ENCODE results near the gene TUBB3.
"Not testable (repeated sequence)": the region's sequence is repeated elsewhere in the genome, so short reads cannot be mapped to it uniquely, and the experiment has no call there.

TUBB3 gene

DNA sequence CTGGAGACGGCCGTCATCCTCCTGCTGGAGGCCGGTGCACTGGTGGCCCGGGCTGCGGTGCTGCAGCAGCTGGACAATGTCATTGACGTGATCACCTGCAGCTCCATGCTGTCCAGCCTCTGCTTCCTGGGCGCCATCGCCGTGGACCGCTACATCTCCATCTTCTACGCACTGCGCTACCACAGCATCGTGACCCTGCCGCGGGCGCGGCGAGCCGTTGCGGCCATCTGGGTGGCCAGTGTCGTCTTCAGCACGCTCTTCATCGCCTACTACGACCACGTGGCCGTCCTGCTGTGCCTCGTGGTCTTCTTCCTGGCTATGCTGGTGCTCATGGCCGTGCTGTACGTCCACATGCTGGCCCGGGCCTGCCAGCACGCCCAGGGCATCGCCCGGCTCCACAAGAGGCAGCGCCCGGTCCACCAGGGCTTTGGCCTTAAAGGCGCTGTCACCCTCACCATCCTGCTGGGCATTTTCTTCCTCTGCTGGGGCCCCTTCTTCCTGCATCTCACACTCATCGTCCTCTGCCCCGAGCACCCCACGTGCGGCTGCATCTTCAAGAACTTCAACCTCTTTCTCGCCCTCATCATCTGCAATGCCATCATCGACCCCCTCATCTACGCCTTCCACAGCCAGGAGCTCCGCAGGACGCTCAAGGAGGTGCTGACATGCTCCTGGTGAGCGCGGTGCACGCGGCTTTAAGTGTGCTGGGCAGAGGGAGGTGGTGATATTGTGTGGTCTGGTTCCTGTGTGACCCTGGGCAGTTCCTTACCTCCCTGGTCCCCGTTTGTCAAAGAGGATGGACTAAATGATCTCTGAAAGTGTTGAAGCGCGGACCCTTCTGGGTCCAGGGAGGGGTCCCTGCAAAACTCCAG is 3.4 kb upstream of the TUBB3 start:
- no peak for DNase-seq

DNA sequence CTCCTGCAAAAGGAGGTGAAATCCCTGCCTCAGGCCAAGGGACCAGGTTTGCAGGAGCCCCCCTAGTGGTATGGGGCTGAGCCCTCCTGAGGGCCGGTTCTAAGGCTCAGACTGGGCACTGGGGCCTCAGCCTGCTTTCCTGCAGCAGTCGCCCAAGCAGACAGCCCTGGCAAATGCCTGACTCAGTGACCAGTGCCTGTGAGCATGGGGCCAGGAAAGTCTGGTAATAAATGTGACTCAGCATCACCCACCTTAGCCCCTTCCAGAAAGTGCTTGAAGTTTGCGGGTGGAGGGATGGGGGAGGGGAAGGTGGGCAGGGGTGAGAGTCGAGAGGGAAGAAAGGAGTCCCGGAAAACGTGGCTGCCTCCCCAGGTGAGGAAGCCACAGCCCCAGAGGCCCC is 2.4 kb upstream of the TUBB3 start:
- DNase-seq = no peak

GRCh38 chr16:89921131-89921701 is 1.9 kb upstream of the TUBB3 start:
- DNase-seq = no peak

DNA sequence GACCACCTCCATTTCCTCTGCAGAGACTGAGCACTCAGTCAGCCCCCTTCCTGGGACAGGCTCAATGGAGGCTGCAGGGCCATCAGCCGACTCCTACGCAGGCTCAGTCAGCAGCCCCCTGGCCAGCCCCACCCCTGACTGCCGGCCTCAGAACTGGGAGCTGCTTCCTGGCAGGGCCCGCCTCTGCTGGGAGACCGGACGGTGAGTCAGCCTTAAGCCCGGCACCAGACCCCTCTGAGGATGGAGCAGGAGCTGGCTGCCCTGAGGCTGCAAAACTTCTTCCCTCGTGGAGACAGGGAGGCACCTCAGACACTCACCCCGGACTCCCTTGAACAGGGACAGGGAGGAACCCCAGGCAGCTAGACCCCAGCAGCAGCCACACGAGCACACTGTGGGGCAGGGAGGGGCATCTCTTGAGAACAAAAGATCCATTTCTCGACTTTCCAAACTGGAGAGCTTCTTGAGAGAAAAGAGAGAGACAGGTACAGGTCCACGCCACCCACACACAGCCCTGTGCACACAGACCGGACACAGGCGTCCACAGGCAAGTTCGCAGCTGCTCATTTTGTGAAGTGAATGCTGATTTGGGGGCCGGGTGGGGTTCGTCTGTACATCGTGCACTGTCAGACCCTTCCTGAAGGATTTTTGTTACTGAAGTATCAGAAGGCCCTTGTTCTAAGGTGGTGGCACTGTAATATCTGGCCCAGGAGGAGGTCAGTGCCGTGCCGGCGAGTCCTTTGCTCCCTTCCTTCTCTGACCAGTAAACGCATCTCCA is 1.3 kb upstream of the TUBB3 start:
- peak; percentile 61 for DNase-seq

- DNase-seq = peak; percentile 88
These were observed 662 bp upstream of the TUBB3 start for GRCh38 chr16:89922477-89922883.

GRCh38 chr16:89923640-89924296 is 626 bp downstream of the TUBB3 start:
- peak; percentile 80 for DNase-seq

DNA sequence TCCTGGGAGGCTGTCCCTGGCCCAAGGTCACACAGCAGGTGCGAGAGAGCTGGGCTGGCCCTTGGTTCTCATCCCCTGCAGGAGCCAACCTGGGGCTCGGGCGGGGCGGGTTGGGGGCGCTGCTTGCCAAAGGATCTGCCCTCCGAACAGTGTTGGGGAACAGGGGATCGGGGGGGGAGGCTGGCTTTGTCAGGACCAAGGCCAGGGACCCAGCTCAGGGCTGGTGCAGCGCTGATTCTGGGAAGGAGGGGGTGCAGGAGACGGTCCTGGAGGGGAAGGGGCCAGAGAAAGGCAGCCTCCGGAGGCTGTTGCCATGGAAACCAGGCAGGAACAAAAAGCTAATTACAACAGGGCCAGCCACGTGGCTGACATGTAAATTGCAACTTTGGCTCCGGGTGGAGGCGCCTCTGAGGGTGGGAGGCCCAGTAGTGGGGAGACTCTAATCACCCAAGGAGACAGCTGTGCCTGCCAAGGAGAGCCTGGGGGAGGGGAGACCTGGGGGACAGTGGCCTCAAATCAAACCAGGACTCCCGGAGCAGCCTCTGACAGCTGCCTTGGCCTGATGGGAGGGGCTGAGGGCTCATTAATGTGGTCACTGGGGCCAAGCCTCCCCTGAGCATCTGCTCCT is 1.3 kb downstream of the TUBB3 start:
- DNase-seq = peak; percentile 94

DNA sequence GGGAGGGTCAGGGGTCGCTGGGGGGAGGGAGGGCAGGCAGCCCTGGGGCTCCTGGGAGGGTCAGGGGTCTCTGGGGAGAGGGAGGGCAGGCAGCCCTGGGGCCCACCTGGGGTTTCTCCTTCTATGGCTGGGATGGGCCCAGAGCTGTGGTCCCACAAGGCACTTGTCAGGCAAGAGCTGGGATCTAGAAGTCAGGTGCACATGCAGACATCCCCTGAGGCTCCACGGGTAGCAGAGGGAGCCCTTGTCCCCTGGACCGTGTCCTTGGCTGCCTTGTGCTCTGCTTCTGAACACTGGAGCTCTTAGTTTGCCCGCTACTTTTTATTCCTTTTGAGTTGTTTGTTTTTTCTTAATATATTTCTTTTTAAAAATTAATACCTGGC is 1.8 kb downstream of the TUBB3 start:
- DNase-seq = no peak

- DNase-seq = no peak
These were observed 2.5 kb downstream of the TUBB3 start for GRCh38 chr16:89925596-89926079.

DNA sequence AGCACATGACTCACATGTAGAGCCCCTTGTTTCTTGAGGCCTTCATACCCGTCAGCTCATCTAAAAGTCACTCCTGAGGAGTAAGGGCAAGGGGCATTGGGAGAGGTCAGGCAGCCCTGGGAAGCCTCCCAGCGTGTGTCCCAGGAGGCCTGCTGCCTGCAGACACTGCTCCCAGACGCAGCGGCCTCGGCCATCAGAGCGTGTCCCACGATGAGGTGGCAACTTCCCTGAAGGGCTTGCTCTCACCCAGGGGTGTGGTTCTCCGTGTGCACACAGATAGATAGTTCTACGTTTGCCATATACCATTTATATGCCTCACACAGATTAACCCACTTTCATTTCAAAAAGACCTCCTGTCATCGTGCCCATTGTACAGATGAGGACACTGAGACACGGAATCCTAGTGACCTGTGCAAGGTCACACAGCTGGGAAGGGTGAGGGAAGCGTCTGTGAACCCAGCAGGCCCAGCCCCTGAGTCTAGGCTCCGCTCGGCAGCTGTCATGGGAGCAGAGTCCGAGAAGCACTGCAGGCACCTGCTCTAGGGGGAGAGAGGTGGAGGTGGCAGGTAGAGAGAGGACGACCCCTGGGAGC is 8.3 kb downstream of the TUBB3 start:
- DNase-seq = no peak

GRCh38 chr16:89931964-89932363 is 8.8 kb downstream of the TUBB3 start:
- DNase-seq = no peak

DNA sequence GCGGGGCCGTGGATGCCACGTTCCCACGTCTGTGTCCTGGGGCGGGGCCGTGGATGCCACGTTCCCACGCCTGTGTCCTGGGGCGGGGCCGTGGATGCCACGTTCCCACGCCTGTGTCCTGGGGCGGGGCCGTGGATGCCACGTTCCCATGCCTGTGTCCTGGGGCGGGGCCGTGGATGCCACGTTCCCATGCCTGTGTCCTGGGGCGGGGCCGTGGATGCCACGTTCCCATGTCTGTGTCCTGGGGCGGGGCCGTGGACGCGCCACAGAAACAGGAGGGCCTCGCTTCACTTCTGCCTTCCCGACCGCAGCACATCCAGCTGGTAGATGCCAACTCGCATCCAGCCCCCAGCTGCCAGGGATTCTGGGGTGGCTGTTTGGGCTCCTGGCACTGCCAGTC is 10.9 kb downstream of the TUBB3 start:
- not testable (repeated sequence) for DNase-seq

DNA sequence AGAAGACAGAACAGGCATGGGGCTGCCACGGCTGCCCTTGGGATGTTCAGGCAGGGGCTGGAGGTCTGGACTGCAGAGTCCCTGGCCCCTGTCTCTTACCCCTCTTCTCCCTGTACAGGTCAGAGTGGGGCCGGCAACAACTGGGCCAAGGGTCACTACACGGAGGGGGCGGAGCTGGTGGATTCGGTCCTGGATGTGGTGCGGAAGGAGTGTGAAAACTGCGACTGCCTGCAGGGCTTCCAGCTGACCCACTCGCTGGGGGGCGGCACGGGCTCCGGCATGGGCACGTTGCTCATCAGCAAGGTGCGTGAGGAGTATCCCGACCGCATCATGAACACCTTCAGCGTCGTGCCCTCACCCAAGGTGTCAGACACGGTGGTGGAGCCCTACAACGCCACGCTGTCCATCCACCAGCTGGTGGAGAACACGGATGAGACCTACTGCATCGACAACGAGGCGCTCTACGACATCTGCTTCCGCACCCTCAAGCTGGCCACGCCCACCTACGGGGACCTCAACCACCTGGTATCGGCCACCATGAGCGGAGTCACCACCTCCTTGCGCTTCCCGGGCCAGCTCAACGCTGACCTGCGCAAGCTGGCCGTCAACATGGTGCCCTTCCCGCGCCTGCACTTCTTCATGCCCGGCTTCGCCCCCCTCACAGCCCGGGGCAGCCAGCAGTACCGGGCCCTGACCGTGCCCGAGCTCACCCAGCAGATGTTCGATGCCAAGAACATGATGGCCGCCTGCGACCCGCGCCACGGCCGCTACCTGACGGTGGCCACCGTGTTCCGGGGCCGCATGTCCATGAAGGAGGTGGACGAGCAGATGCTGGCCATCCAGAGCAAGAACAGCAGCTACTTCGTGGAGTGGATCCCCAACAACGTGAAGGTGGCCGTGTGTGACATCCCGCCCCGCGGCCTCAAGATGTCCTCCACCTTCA is 11.7 kb downstream of the TUBB3 start:
- DNase-seq = no peak

DNA sequence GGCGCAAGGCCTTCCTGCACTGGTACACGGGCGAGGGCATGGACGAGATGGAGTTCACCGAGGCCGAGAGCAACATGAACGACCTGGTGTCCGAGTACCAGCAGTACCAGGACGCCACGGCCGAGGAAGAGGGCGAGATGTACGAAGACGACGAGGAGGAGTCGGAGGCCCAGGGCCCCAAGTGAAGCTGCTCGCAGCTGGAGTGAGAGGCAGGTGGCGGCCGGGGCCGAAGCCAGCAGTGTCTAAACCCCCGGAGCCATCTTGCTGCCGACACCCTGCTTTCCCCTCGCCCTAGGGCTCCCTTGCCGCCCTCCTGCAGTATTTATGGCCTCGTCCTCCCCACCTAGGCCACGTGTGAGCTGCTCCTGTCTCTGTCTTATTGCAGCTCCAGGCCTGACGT is 12.5 kb downstream of the TUBB3 start:
- DNase-seq = not testable (repeated sequence)

DNA sequence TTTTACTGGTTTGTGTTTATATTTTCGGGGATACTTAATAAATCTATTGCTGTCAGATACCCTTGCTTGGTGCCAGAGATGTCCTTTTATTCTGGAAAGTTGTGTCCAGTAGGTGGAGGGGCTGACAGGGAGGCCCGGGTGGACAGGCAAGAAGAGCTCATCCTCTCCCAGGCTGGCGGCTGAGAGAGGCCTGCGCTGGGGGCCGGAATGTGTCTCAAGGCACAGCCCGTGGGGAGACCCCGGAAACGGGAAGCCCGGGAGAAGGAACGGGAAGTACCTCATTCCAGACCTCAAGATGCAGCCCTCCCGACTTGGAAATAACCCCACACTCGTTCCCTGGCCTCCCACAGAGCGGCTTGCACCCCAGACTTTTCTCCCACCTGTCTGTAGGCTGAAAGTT is 12.9 kb downstream of the TUBB3 start:
- DNase-seq = no peak

DNA sequence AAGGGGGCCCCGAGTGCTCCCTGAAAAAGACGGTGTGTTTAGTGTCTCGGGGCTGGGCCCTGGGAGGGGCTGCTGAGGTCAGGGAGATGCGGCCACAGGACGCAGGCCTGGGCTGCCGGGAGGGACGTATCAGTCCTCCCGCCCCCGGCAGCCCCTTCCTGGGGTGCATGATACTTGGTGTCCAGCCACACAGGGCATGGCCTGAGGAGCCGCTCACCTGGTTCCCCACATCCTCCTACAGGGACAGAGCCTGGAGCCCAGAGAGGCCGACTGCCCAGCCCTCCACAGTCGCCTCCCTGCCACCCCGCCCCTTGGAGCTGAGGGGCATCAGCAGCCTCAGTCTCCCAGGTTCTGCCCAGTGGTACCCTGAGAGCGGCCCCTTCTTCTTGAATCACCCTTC is 13.4 kb downstream of the TUBB3 start:
- no peak for DNase-seq

- no peak for DNase-seq
These were observed 13.8 kb downstream of the TUBB3 start for GRCh38 chr16:89936981-89937380.

DNA sequence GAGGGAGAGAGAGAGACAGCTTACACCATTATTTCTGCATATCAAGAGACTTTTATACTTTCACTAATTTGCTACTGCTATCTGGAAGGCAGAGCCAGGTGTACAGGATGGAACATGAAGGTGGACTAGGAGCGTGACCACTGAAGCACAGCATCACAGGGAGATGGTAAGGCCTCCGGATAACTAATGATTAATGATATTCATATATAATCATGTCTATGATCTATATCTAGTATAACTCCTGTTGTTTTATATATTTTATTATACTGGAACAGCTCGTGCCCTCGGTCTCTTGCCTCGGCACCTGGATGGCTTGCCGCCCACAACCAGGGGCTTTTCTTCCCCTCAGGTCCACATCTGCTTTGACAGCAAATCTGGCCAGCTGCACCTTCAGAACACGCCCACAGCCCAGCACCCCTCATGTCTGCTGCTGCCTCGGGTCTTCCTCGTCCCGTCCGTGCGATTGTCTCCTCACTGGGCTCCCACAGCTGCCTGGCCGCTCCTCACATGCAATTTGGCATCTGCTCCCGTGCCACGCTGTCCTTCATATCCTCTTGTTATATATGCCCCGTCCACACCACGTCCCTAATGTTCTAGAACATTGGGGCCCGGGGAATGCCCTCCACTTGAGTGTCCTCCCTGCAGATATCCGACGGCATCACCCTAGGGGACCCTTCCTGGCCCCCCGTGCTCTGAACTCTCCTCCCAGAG is 15.2 kb downstream of the TUBB3 start:
- no peak for DNase-seq

- no peak for DNase-seq
These were observed 21.6 kb downstream of the TUBB3 start for GRCh38 chr16:89944773-89945172.

DNA sequence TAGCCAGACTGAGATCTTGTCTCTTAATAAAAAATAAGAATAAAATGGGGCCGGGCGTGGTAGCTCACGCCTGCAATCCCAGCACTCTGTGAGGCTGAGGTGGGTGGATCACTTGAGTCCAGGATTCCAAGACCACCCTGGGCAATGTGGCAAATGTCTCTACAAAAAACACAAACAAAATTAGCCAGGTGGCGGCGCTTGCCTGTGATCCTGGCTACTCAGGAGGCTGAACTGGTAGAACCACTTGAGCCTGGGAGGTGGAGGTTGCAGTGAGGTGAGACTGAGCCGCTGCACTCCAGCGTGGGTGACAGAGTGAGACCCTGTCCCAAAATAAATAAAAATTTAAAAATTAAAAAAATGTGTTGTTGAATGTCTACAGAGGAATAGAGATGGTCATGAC is 22.5 kb downstream of the TUBB3 start:
- DNase-seq = no peak
